ENCODE measurements around the gene PPP1R12A. TPM values are rescaled to one million over a fixed set of nuclear protein-coding genes. Genes with fewer than 3 reads are reported as not detected.

Gene PPP1R12A
- total RNA-seq, 1 donor from 2014 or later: 86.7 TPM

- Mint-ChIP-seq H3K36me3 (peaks cover 2% of the 10 kb centered on the region), H3K9me3 (no peaks in the 10 kb centered on the region), H3K27me3 (ENCODE audit: insufficient read depth, low read depth) (no peaks in the 10 kb centered on the region), H3K4me3 (no peak overlapping the region), H3K4me1 (no peaks in the 10 kb centered on the region), H3K27ac (no peak overlapping the region)
- Histone ChIP-seq H3K4me1 (no peaks in the 10 kb centered on the region), H3K9me3 (ENCODE audit: low read depth) (no peaks in the 10 kb centered on the region), H3K9ac (no peak overlapping the region), H4K20me1 (ENCODE audit: low read depth) (no peaks in the 10 kb centered on the region), H3F3A (ENCODE audit: low read depth) (peaks cover 4% of the 10 kb centered on the region), H3K4me2 (no peak overlapping the region), H2AFZ (replicated peaks) (no peak overlapping the region), H3K27me3 (no peaks in the 10 kb centered on the region), H3K4me3 (no peak overlapping the region), H3K79me2 (ENCODE audit: low read depth) (no peaks in the 10 kb centered on the region), H3K27ac (no peak overlapping the region), H3K36me3 (no peaks in the 10 kb centered on the region)
- no peak for TF ChIP-seq EZH2 (IDR thresholded peaks at IDR 0.05)
- no peak for TF ChIP-seq EZH2phosphoT487 (IDR thresholded peaks at IDR 0.05)
- no peak for TF ChIP-seq CTCF (IDR thresholded peaks at IDR 0.05)
- DNase-seq (ENCODE audit: low spot score): no peak
Measured at GRCh38 chr12:79769189-79769859, 165.6 kb downstream of the PPP1R12A start.

GRCh38 chr12:79766705-79767464 lies 168.0 kb downstream of the PPP1R12A start:
- Histone ChIP-seq H3K4me3 (no peak overlapping the region), H3F3A (ENCODE audit: low read depth) (peaks cover 4% of the 10 kb centered on the region), H2AFZ (replicated peaks) (no peak overlapping the region), H3K27me3 (no peaks in the 10 kb centered on the region), H3K9me3 (ENCODE audit: low read depth) (no peaks in the 10 kb centered on the region), H3K36me3 (no peaks in the 10 kb centered on the region), H4K20me1 (ENCODE audit: low read depth) (no peaks in the 10 kb centered on the region), H3K9ac (no peak overlapping the region), H3K27ac (no peak overlapping the region), H3K4me2 (no peak overlapping the region), H3K4me1 (no peaks in the 10 kb centered on the region), H3K79me2 (ENCODE audit: low read depth) (no peaks in the 10 kb centered on the region)
- Mint-ChIP-seq H3K9me3 (no peaks in the 10 kb centered on the region), H3K27me3 (ENCODE audit: insufficient read depth, low read depth) (no peaks in the 10 kb centered on the region), H3K4me3 (no peak overlapping the region), H3K4me1 (no peaks in the 10 kb centered on the region), H3K27ac (no peak overlapping the region), H3K36me3 (peaks cover 2% of the 10 kb centered on the region)
- no peak for DNase-seq (ENCODE audit: low spot score)
- no peak for TF ChIP-seq CTCF (IDR thresholded peaks at IDR 0.05)
- no peak for TF ChIP-seq EZH2 (IDR thresholded peaks at IDR 0.05)
- no peak for TF ChIP-seq EZH2phosphoT487 (IDR thresholded peaks at IDR 0.05)

- H3K79me2 ChIP-seq (ENCODE audit: low read depth): no peaks in the 10 kb centered on the region
- no peak overlapping the region for H3K4me3 Mint-ChIP-seq
- no peak overlapping the region for H3K4me2 ChIP-seq
- no peaks in the 10 kb centered on the region for H3K4me1 Mint-ChIP-seq
- peaks cover 3% of the 10 kb centered on the region for H3K27me3 Mint-ChIP-seq (ENCODE audit: insufficient read depth, low read depth)
- no peaks in the 10 kb centered on the region for H4K20me1 ChIP-seq (ENCODE audit: low read depth)
- H3K36me3 ChIP-seq: no peaks in the 10 kb centered on the region
- no peak overlapping the region for H3K4me3 ChIP-seq
- TF ChIP-seq CTCF (IDR thresholded peaks at IDR 0.05): no peak
- no peak for TF ChIP-seq EZH2phosphoT487 (IDR thresholded peaks at IDR 0.05)
- TF ChIP-seq EZH2 (IDR thresholded peaks at IDR 0.05): no peak
- no peak for DNase-seq (ENCODE audit: low spot score)
- H3K27me3 ChIP-seq: no peaks in the 10 kb centered on the region
- peaks cover 4% of the 10 kb centered on the region for H3F3A ChIP-seq (ENCODE audit: low read depth)
- H3K27ac ChIP-seq: no peak overlapping the region
- no peaks in the 10 kb centered on the region for H3K4me1 ChIP-seq
- no peaks in the 10 kb centered on the region for H3K9me3 Mint-ChIP-seq
- H3K36me3 Mint-ChIP-seq: no peaks in the 10 kb centered on the region
- H3K9me3 ChIP-seq (ENCODE audit: low read depth): no peaks in the 10 kb centered on the region
- H2AFZ ChIP-seq (replicated peaks): no peak overlapping the region
- H3K9ac ChIP-seq: no peak overlapping the region
- no peak overlapping the region for H3K27ac Mint-ChIP-seq
Measured at GRCh38 chr12:79765157-79765556, 169.7 kb downstream of the PPP1R12A start.
